HG02852 (cell line): Measurements from ENCODE around the gene NAPG.
"Not testable (repeated sequence)": the region's sequence is repeated elsewhere in the genome, so short reads cannot be mapped to it uniquely, and the experiment has no call there.

Experiments
- ATAC-seq: cut with Tn5 transposase; IDR thresholded peaks from one replicate; pipeline ENCODE4 v1.9.1; 2021; ENCODE audit warnings: mild to moderate bottlenecking, moderate library complexity; ENCODE audit not compliant: unreplicated experiment

NAPG gene

GRCh38 chr18:10511236-10511635, 14.6 kb upstream of the NAPG start:
- no peak for ATAC-seq

GRCh38 chr18:10514082-10514481, 11.7 kb upstream of the NAPG start:
- ATAC-seq: no peak

- no peak for ATAC-seq
These were observed 11.2 kb upstream of the NAPG start for GRCh38 chr18:10514601-10515000.

- no peak for ATAC-seq
These were observed 10.4 kb upstream of the NAPG start for GRCh38 chr18:10515456-10515855.

- ATAC-seq: no peak
These were observed 9.7 kb upstream of the NAPG start for GRCh38 chr18:10516078-10516477.

GRCh38 chr18:10518595-10519255, 7.1 kb upstream of the NAPG start:
- no peak for ATAC-seq

GRCh38 chr18:10519366-10519765, 6.5 kb upstream of the NAPG start:
- ATAC-seq: no peak

GRCh38 chr18:10519999-10520935, 5.6 kb upstream of the NAPG start:
- peak; percentile 86 for ATAC-seq

GRCh38 chr18:10521566-10521965, 4.3 kb upstream of the NAPG start:
- ATAC-seq: no peak

- no peak for ATAC-seq
These were observed 3.3 kb upstream of the NAPG start for GRCh38 chr18:10522574-10522973.

- ATAC-seq: no peak
These were observed 2.3 kb upstream of the NAPG start for GRCh38 chr18:10523544-10523943.

- no peak for ATAC-seq
These were observed 1.1 kb upstream of the NAPG start for GRCh38 chr18:10524507-10525370.

- ATAC-seq: no peak
These were observed 496 bp upstream of the NAPG start for GRCh38 chr18:10525371-10525691.

GRCh38 chr18:10526561-10526949, 728 bp downstream of the NAPG start:
- peak; percentile 4 for ATAC-seq

GRCh38 chr18:10528439-10528838, 2.6 kb downstream of the NAPG start:
- ATAC-seq: no peak

GRCh38 chr18:10530002-10530401, 4.2 kb downstream of the NAPG start:
- ATAC-seq: no peak

GRCh38 chr18:10530852-10531251, 5.0 kb downstream of the NAPG start:
- ATAC-seq: no peak

GRCh38 chr18:10533111-10533510, 7.3 kb downstream of the NAPG start:
- no peak for ATAC-seq

- no peak for ATAC-seq
These were observed 10.5 kb downstream of the NAPG start for GRCh38 chr18:10536280-10536679.

- ATAC-seq: no peak
These were observed 11.9 kb downstream of the NAPG start for GRCh38 chr18:10537765-10538164.

GRCh38 chr18:10539124-10539523, 13.3 kb downstream of the NAPG start:
- not testable (repeated sequence) for ATAC-seq
